ENCODE results near the gene PDZD2.
"Not testable (repeated sequence)": the region's sequence is repeated elsewhere in the genome, so short reads cannot be mapped to it uniquely, and the experiment has no call there.

The PDZD2 gene

DNA sequence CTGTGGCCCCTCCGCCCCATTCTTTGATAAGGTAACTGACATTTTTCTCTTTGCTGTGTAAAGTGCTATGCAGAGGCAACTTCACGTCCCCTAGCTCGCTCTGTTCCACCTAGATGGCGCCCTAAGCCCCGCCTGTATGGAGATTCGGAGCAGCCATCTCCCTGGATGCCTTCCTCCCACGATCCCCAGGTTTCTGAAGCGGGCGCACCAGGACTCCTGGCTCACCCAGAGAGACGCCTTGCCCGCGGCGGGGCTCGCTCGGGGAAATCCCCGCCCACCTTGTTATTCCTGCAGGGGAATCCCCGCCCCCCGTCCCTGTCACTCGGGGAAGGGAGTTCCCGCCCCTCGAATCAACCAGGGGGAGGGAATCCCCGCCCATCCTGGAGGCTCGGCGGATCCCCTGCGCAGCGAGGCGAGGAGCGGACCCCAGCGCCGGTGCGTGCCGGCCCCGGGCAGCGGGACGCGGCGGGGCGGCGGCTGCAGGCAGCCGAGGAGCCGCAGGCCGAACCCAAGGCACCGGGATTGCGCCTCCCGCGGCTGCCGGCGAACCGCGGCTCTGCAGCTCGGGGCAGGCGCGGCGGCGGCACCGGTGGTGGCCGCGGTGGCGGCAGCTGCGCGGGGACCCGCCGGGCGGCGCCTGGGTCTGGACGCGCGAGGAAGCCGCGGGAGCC lies at the start of gene PDZD2:
Gene PDZD2, plus strand, starts transcription at position 384 of the 671 bp plus-strand sequence.
- DNase-seq (ENCODE audit: low read depth in 2 of 2), result peak; percentile 38 to 61

DNA sequence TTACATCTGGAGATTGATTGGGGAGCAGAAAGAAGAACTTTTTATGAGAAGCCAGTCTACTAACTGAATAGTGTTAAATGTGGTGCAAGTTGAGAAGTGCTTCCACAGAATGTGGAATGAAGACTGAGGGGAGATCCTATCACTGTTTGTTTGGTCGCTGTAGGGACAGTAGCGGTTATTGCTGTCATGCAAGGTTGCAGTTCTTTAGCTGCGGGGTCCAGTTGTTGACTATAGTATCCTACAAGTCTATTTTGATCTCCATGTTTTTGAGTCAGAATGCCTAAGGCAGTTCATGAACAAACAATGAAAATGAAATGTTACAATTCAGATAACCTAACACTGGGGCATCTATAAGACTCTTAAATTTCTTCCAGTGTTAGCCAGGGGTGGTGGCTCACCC lies 45.3 kb upstream of the PDZD2 start:
- no peak for DNase-seq (ENCODE audit: low read depth in 2 of 2)

DNA sequence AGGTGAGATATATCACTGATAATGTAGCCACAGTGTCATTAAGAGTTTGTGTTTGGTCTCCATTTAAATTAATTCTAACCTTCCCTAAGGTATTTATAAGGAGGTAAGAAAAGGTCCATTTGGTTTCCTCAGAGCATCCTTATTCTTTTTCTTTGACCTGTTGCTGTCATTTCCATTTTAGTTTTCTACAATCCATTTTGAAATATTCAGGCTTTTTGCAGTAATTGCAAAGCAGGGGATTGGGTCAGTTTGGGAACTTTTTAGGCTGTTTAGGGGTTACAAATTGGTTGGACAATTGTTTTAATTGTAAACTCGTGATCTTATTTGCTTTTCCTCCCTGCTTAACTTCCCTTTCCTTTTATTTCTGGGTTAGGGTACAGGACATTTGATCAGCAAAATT lies 42.6 kb upstream of the PDZD2 start:
- no peak for DNase-seq (ENCODE audit: low read depth in 2 of 2)

DNA sequence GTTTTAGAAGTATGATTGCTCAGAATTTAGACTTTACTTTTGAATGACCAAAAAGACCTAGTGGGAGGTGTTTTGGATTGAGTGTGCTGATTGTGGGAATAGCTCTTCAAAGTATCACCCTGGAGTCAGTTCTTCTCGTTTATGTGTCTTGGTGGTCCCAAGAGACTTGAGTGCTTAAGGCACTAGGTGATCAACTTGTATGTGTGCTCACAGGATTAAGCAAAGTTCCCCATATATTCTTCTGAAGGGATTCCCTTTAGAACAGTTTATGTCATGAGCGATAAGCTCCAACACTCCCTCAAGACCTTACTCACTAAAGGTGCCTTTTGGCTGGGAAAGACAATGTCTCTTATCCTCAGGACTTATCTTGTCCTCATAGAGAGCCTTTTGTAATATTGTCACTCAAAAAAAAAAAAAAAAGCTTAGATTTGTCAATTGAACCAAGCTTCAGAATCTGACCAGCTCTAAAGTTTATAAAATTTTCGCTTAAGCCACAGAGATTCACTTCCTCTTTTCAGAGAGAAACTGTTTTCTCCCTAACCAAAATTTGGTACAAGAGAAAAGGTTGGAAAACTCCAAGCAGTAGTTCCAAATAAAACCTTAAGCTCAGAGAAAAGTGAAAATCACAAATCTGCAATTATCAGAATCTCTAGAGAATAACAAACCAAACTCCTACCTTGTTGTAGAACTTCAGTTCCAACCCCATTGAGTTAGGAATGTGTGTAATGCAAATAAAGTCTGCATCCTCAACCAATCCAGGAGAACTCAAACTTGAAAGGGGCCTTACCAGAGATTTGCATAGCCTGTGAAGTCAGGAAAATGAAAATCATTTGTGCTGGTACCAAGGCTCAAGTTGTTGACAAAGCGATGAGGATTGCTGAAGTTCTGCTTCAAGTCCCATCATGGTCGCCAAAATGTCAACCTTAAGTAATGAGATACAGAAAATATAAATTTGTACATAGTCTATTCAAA lies 40.0 kb upstream of the PDZD2 start:
- no peak for DNase-seq (ENCODE audit: low read depth in 2 of 2)

DNA sequence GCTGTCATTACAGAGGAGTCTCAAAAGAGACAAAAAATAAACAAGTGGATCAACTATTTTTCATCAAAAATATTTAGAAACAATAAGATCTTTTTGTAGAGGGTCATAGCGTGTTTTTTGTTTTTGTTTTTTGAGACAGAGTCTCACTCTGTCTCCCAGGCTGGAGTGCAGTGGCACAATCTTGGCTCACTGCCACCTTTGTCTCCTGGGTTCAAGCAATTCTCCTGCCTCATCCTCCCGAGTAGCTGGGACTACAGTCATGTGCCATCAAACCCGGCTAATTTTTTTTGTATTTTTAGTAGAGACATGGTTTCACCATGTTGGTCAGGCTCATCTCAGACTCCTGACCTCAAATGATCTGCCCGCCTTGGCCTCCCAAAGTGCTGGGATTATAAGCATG lies 36.6 kb upstream of the PDZD2 start:
- DNase-seq (ENCODE audit: low read depth in 2 of 2), result not testable (repeated sequence)

DNA sequence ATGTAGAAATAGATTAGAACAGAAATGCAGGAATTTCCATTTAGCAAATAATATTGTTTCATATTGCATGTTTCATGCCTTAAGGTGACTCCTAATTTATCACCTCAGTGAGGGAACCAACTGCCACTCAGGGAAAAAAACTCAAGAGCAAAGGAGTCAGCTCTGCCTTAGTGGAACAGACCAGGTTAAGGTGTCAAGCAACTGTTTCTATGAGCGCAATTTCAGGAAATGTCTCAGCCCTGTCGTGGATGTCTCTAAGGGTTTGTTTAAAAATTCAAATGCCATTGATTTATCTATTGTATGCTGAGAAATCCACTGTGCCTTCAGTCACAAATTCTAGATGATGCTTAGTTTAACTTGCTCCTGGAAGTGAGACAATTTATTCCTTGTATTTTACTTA lies 34.7 kb upstream of the PDZD2 start:
- DNase-seq (ENCODE audit: low read depth in 2 of 2), result no peak

DNA sequence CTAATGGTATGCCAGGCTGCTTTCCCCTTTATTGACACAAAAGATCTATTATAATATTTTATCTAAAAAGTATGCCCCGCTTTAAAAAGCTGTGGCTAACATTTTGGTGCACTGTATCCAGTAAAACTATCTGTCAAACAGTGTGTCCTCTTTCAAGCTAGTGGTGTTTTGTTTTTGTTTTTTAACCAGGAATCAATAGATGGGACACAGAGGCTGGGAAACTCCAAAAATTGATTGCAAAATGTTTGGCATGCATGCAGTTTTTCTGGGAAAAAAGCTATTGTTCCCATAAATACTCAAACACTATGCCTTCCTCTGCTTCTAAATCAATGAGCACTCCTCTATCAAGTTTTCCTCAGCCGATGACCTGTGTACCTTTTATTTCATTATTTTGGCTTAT lies 34.3 kb upstream of the PDZD2 start:
- no peak for DNase-seq (ENCODE audit: low read depth in 2 of 2)

DNA sequence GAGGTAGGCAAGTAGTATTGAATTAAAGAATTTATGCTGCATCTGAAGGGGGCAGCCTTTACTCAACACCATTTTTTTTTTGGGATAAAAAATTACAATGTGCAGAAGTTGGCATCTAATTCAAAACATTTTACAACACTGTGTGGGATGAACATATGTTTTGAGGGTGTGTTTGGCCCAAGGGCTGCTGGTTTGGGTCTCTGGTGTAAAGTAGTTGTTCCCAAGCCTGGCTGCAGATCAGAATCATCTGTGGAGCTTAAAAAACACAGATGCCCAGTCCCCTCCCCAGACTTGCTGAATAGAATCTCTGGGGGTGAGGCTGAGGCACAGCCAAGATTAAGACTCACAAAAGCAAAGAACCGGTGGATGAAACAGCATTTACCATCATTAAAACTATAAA lies 33.0 kb upstream of the PDZD2 start:
- DNase-seq (ENCODE audit: low read depth in 2 of 2), result no peak

DNA sequence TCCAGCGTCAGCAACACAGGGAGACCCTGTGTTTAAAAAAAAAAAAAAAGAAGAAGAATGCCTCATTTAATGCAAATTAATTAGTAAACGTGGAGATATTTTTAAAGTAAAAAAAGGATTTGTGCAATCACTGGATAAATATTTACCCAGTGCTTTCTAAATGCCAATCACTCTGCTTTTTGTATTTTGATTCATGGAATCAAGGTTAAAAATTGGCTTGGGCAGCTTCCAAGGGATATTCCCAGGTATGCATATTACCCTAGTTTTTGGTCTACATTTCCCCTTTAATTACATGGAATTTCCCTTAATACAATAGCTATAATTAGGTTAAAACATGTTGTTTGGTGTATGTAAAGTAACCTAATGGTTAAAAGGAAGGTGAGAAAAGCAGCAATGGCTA lies 31.4 kb upstream of the PDZD2 start:
- DNase-seq (ENCODE audit: low read depth in 2 of 2), result no peak

DNA sequence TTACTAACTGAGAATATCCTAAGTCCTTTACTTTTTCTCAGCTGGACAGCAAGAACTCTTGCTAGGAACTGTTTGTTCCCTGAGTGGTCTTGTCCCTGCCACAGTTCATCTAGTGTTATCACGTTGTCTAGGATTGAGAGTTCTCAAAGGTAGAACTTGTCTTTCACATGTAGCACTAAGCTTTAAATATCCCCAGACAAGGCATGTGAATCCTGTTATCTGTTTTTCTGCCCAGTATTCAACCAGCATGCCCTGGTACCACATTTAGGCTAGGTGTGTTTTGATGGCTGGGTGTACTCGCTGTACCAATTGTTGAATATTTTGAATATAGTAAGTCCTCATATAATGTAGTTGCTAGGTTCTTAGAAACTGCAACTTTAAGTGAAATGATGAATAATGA lies 27.9 kb upstream of the PDZD2 start:
- DNase-seq (ENCODE audit: low read depth in 2 of 2), result no peak

DNA sequence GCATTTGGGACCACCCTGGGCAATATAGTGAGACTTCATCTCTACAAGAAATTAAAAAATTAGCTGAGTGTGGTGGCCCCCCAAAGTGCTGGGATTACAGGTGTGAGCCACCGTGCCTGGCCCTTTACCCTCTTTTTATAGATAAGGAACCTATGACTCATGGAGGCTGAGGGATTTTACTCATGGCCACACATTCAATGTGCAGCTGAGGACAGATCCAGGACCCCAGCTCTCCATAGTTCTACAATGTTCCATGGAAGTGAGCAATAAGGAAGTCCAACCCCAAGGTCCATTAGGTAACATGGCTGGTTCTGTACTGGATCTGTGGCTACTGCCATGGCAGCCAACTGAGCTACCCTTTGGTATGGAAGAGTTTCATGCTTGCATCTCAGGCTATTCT lies 25.3 kb upstream of the PDZD2 start:
- DNase-seq (ENCODE audit: low read depth in 2 of 2), result no peak

DNA sequence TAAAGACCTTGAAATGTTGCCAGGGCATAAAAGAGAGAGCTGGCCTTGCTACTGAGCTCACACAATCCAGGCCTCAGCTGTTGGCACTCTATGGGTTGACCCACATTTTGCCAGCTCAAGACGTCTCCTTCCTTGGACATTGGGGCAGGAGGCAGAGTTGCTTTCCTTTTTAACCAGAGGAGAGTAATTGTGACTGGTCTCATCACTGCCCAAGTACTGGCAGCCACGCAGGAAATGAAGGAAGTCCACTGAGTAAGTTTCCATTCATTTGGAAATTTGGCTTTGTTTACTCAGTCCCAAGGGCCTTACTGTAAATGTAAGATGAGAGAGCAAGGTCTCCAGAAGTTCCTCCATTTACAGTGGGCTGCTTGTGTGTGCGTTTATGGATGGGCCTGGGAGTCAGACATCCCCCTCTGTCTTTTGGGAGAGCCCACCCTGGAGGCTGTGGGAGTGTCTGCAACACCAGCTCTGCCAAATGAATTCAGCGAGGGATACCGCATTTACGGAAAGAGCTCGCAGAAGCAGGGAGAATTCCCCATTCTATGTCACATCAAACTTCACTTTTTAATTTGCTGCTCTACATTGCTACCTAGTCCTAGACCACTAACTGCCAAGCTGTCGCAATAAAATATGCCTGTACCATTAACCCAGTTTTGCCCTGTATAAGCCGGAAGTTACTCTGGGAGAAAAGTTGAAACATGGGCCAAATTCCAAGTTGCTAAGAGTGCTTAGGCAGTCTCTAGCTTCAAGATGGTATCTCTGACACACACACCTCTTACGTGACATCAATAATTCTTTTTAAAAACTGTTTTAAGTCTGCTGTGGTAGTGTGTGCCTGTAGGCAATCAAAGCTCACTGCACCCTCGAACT lies 24.5 kb upstream of the PDZD2 start:
- DNase-seq (ENCODE audit: low read depth in 2 of 2), result no peak

DNA sequence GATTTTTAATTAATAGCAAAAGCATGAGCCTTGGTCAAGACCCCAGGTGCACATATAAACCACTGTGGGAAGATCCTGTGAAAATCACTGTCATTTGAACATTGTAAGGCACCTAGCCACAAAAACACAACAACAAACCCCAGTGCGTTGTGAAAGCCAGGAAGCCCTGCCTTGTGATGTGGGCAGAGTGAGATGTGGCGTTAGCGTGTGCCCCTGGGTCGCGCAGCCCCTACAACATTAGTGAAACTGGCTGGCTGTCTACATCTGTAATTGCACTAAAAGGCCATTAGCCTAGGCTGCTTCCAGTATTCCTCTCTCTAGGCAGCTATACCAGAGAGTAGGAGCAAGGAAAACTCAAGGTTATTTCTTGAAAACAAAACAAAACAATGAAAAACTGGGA lies 21.1 kb upstream of the PDZD2 start:
- no peak for DNase-seq (ENCODE audit: low read depth in 2 of 2)

DNA sequence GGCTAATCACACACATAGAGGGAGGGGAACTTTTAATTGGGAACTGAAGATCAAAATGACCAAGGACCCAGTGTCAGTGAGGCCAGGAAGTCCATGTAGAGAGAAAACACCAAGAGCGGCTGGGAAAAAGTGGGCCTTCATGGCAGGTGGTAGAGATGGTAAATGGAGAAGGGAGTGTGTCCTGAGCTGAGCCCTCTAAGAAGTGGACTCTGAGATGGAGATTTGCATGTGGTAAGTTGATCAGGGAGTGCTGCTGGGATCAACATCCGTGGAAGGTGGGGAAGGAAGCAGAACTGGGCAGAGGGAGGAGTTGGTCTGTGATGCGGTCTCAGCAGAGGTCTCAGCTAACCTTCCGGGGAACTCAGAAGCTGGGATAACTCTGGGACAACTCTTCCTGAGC lies 18.9 kb upstream of the PDZD2 start:
- DNase-seq (ENCODE audit: low read depth in 2 of 2), result no peak

DNA sequence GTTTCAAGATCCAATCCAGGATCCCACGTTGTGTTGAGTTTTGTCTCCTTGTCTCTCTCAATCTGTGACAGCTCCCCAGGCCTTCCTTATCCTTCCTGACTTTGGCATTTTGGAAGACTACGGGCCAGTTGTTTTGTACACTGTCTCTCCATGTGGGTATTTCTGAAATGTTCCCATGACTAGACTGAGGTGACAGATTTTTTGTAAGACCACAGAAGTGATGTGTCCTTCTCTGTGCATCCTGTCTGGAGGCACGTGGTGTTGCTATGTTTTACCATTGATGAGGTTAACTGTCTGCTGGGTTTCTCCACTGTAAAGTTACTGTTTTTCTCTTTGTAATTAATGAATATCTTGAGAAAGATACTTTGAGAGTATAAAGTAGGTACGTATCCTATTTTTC lies 15.7 kb upstream of the PDZD2 start:
- no peak for DNase-seq (ENCODE audit: low read depth in 2 of 2)

DNA sequence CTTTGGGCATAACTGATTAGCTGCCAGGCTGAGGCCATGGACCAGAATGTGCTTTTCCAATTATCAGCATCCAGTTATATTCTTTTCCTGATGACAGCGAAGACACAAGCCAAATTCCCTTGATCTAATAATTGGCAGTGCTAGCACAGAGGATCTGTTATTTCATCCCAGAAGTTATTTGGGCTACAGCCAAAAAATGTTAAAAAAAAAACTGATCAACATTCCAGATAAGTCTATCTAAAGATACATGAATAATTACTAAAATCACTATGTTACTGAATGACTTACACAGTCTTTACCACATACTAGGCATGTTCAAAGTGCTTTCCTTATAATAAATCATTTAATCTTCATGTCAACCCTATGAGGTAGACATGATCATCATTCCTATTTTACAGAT lies 13.5 kb upstream of the PDZD2 start:
- no peak for DNase-seq (ENCODE audit: low read depth in 2 of 2)

DNA sequence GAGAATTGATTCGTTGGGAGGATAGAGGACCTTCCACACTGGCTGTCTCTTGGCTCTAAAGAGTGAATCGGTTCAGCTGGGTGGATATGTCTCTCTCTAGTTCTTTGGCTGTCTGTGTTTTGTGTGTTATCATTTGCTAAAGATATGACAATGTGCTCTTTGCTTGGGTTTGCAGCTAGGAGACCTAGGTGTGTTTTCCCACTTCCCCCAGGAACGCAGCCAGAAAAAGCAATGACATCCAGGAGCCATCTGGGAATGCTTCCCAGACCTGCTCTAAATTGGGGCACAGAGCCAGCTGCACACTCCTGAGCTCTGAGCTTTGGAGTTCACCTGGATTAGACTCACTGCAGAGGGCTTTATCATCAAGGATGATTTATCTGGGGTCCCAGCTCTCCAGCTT lies 12.8 kb upstream of the PDZD2 start:
- DNase-seq (ENCODE audit: low read depth in 2 of 2), result no peak

DNA sequence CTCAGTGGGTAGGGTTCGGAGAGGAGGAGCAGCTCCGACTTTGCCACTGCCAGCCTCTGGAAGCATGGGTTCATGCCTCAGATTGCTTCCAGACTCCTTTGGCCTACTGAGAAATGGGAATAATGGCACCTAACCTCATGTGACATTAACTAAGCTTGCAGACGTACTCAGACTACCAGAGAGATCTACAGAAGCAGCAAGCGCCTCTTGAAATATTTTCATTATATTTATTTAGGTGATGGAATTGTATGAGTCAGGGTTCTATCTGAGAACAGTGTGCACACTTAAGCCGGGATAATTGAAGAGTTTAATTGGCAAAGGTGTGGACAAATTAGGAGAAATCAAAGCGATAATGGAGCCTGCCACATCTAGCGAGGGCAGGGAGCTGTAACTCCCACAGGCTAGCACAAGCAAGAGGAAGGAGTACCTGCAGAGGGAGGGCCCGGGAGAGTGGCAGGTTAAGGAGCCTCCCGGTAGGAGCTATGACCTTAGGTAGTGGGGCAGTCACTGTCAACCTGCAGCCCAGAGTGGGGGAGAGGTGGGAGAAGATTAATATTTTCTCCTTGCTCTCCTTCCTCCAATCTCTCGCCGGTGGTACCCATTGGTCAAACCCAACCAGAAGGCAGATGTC lies 12.2 kb upstream of the PDZD2 start:
- no peak for DNase-seq (ENCODE audit: low read depth in 2 of 2)

DNA sequence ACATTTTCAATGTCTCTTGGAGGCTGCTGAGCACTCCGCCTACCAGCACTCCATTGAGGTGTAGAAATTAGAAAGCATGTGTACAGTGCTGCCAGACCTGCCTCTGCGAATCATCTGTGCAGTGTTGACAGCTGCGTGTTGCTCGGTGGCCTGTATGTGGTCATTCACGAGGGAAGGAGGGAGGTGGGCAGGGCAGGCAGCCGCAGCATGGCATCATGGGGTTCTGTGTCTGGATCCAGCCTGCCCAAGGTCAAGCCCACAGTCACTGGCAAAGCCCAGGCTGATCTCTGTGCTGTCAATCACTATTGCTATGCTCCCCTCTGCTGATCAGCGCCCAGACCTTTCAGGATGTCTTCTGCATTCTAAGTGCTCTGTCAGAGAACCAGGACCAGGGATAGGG lies 8.0 kb upstream of the PDZD2 start:
- DNase-seq (ENCODE audit: low read depth in 2 of 2), result no peak

DNA sequence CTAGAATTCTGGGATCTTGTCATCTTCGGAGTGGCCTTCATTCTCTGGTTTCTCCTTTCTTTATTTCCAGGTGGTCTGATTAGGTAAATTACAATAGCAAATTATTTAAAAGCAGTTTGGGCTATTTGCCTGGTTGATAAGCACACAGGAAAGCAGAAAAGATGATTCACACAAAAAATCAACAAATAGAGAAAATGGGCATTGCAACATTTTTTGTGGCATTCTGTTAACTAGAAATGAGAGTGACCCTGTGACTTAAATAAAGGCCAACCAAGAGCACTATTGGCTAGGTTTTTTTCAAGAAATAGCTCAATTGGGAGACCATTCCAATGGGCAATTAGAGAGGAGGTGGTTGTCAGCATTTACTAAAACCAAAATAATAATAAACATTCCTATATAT lies 6.5 kb upstream of the PDZD2 start:
- DNase-seq (ENCODE audit: low read depth in 2 of 2), result no peak

DNA sequence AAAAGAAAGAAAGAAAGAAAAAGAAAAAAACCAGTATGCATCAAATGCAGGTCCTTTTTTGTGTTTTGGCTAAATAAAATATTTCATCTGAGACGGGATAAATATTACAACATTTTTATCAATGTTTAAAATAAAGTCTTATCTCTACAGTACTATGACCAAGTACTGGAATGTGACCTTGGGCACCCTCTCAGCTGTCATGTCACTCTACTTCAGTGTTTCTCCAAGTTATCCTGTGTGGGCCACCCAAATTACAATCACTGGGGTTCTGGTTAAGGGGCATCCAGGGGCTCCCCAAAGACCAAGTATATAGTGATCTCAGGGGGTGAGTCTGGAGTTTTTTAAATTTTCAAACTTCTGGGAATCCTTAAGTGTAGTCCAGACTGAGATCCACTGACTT lies 3.5 kb upstream of the PDZD2 start:
- DNase-seq (ENCODE audit: low read depth in 2 of 2), result no peak

DNA sequence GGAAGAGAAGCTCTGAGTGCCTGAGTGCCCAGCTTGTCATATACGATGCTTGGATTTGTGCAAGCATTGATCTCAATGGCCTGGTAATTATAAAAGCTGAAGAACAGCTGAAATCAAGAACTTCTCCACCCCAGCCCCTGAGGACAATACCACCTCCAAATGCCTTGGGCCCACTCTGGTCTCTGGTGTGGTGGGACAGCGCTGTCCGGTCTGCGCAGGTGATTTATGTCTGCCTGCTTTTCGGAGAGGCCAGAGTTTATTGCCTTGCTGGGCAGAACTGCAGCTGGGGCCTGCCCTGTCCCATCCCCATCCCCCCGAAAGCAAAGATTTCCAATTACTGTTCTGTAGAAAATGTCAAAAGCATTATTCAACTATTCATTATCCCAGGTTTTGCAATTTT lies 1.1 kb upstream of the PDZD2 start:
- DNase-seq (ENCODE audit: low read depth in 2 of 2), result no peak
